RWPE1 (cell line): Measurements from ENCODE around the gene PARP3.

Experiments
- CTCF ChIA-PET: fragments of 350-600 bp; sonication (Branson Sonifier 250); formaldehyde crosslinking; extraction: SDS; loops from one replicate; lab custom pipeline; 2021; lab: Yijun Ruan, JAX
- POLR2A ChIA-PET: fragments of 400-600 bp; formaldehyde crosslinking; extraction: SDS; loops from one replicate; lab custom pipeline; 2020; ENCODE audit warnings: antibody characterized with exemption; ENCODE audit not compliant: low non-redundant PET; lab: Yijun Ruan, JAX
- DNase-seq: peaks from one replicate; pipeline ENCODE4 v3.0.0; 2012; ENCODE audit warnings: low spot score
- H3K27ac ChIP-seq: fragments of 450-650 bp; 2 replicates; pipeline ENCODE4 v1.5.1; 2017
- TF ChIP-seq, protein P1 (sequence below): fragments of 450-650 bp; conservative IDR thresholded peaks from 2 replicates; pipeline ENCODE4 v1.5.1; 2017; ENCODE audit warnings: low read depth, mild to moderate bottlenecking

Gene PARP3

DNA sequence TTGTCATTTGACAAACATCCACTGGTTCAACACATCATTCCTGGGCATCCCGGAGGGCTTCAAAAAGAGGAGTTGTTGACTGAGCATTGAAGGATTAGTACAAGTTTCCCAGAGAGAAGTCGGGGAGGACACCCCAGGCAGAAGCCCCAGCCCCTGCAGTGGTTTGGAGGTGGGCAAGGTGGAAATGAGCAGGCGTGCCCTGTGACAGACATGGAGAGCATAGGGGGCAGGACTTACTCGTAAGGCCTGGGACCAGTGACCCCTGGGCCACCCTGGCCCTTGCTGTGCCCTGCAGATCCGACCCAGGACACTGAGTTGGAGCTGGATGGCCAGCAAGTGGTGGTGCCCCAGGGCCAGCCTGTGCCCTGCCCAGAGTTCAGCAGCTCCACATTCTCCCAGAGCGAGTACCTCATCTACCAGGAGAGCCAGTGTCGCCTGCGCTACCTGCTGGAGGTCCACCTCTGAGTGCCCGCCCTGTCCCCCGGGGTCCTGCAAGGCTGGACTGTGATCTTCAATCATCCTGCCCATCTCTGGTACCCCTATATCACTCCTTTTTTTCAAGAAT, 5.9 kb downstream of the PARP3 start:
- ChIA-PET POLR2A (no interaction called here), CTCF (interaction anchor here (0.5 to 0.6 kb wide), 2 partner anchors 197 to 708 kb away, joined by 3 to 4 read pairs; no protein-coding TSS in a partner anchor)
- TF ChIP-seq, protein P1, sequence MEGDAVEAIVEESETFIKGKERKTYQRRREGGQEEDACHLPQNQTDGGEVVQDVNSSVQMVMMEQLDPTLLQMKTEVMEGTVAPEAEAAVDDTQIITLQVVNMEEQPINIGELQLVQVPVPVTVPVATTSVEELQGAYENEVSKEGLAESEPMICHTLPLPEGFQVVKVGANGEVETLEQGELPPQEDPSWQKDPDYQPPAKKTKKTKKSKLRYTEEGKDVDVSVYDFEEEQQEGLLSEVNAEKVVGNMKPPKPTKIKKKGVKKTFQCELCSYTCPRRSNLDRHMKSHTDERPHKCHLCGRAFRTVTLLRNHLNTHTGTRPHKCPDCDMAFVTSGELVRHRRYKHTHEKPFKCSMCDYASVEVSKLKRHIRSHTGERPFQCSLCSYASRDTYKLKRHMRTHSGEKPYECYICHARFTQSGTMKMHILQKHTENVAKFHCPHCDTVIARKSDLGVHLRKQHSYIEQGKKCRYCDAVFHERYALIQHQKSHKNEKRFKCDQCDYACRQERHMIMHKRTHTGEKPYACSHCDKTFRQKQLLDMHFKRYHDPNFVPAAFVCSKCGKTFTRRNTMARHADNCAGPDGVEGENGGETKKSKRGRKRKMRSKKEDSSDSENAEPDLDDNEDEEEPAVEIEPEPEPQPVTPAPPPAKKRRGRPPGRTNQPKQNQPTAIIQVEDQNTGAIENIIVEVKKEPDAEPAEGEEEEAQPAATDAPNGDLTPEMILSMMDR, result no peak
- no peak overlapping the region for H3K27ac ChIP-seq
- DNase-seq, result no peak

DNA sequence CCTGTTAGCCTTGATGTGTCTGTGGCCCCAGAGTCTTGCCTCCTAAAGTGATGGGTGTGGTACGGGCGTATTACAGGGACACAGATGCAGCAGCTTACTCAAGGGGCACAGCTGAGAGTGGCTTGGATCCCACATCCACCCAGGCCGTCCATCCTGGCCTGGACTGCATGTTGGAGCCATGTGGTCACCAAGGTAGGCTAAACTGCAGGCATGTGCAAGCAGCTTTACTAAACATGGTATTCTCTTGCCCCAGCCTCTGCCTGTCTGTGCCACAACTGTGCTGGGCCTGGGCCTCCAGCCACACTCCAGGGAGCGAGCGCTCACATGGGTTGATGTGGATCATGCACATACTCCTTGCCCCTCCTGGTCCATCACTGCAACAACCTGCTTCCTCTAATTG, 7.0 kb downstream of the PARP3 start:
- no peak overlapping the region for H3K27ac ChIP-seq
- no peak for DNase-seq
- POLR2A ChIA-PET, result no interaction called here
- CTCF ChIA-PET, result no interaction called here
- TF ChIP-seq, protein P1, result no peak

DNA sequence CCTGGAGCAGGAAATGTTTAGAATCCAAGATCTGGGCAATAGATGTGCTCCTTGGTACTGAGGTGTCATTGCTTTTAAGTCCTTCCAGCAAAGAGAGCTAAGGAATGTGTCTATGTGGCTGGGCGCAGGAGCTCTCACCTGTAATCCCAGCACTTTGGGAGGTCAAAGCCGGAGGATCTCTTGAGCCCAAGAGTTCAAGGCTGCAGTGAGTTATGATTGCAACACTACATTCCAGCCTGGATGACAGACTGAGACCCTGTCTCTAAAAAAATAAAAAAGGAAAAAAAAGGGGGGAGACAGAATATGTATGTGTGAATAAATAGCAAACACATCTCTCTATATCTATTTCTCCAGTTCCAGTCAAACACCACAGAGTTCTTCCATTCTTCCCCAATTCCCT, 8.7 kb downstream of the PARP3 start:
- no peak overlapping the region for H3K27ac ChIP-seq
- TF ChIP-seq, protein P1, result no peak
- DNase-seq, result no peak
- ChIA-PET CTCF (no interaction called here), POLR2A (no interaction called here)

DNA sequence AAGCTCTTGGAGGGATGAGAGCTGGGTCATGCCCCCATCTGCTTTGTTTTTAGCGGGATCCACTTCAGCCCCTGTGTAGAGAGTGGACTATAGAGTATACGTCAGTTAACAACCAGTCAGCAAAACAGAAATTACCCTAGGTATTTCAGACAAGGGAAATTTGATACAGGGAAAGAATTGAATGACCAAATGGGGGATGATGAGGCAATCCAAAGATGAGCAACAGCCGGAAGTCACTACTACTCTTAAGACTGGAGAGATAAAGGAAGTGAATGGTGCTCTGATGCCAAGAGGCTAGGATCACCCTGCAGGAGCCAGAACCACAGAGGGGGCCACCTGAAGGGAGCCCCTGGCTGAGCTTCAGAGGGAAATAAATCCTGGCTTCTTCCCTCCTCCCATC, 11.3 kb downstream of the PARP3 start:
- TF ChIP-seq, protein P1, result no peak
- peak overlapping the region; percentile 49; the same call in 1 of the 2 replicates for H3K27ac ChIP-seq
- ChIA-PET CTCF (interaction anchor here (0.6 kb wide), 1 partner anchor 226 kb away, joined by 4 read pairs; no protein-coding TSS in a partner anchor), POLR2A (no interaction called here)
- peak; percentile 56 for DNase-seq

DNA sequence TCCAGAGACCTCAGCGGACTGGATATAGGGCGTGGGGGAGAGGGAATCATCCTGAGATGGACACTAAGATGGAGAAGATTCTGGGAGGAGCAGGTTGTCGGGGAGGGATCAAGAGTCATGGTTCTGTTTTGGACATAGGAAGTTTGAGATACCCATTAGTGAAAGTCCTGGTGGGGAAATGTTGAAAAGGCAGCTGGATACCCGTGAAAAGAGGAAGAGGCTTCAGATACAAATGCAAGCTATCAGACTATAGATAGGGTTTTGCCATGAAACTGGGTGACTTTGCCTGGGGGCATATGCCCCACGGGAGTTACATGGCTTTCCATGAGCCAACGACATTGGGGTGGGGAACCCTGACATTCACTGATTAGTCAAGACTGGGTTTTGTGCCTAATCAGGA, 11.9 kb downstream of the PARP3 start:
- H3K27ac ChIP-seq, result peak overlapping the region; percentile 49; the same call in 1 of the 2 replicates
- DNase-seq, result no peak
- ChIA-PET POLR2A (no interaction called here), CTCF (no interaction called here)
- TF ChIP-seq, protein P1, result no peak

DNA sequence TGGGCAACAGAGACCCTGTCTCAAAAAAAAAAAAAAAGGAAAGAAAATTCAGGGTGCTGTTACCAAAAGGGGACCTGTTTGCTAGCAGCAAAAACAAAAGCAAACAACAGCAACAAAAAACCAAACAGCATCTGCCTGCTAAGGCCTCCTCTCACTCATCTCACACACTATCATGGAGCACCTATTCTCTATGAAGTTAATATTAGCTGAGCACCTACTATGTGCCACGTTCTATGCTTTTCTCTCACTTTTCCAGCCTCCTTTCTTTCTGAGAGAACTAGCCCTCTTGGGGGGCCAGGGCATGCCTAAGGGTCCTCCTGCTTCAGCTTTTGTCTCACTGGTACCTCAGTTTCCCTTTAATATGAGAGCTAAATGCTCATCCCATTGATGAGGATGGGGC, 12.6 kb downstream of the PARP3 start:
- POLR2A ChIA-PET, result no interaction called here
- H3K27ac ChIP-seq, result no peak overlapping the region
- TF ChIP-seq, protein P1, result no peak
- no peak for DNase-seq
- CTCF ChIA-PET, result interaction anchor here (0.5 kb wide), 1 partner anchor 457 kb away, joined by 6 read pairs; no protein-coding TSS in a partner anchor
